Measurements from ENCODE around the gene PTK7. TPM values are rescaled to one million over a fixed set of nuclear protein-coding genes. Genes with fewer than 3 reads are reported as not detected.

Gene PTK7
- total RNA-seq, 1 experiment from 2014 or later = 105 TPM

- CTCF ChIA-PET = no interaction called here
- DNase-seq (ENCODE audit: low read depth, low spot score) = no peak
- intact Hi-C loops (cut with micrococcal nuclease) = no loop called here
- Histone ChIP-seq H4K20me1 (ENCODE audit: insufficient read depth) (no peaks in the 10 kb centered on the region), H3K9ac (ENCODE audit: low read length) (no peak overlapping the region), H3K4me3 (replicated peaks in 1 of 2; ENCODE audit: low read depth in 1 of 2, low read length in 2 of 2) (no peak overlapping the region), H3K27me3 (ENCODE audit: insufficient read depth, low read length) (no peaks in the 10 kb centered on the region), H3K4me1 (ENCODE audit: control insufficient read depth in 1 of 2, insufficient read depth in 2 of 2, low read length in 2 of 2) (no peaks in the 10 kb centered on the region), H3K27ac (ENCODE audit: low read depth, low read length) (no peak overlapping the region), H3K4me2 (ENCODE audit: low read length) (no peak overlapping the region), H3K9me3 (ENCODE audit: control insufficient read depth in 1 of 2, insufficient read depth in 1 of 2, low read depth in 1 of 2, low read length in 2 of 2) (no peaks in the 10 kb centered on the region), H3K36me3 (ENCODE audit: control insufficient read depth in 1 of 2, insufficient read depth in 2 of 2, low read length in 2 of 2) (peaks cover 9% of the 10 kb centered on the region in 2 experiments), H3K9me2 (ENCODE audit: insufficient read depth) (no peaks in the 10 kb centered on the region), H2AFZ (ENCODE audit: low read depth, low read length, poor library complexity, severe bottlenecking) (no peak overlapping the region), H3K79me2 (ENCODE audit: insufficient read depth, low read length) (no peaks in the 10 kb centered on the region)
- RAD21 ChIA-PET (ENCODE audit: low non-redundant PET in 1 of 2, low total read pairs in 2 of 2, uncharacterized antibody in 2 of 2, unreplicated experiment in 2 of 2) = no interaction called here
- POLR2A ChIA-PET = no interaction called here
- no peak for TF ChIP-seq REST (IDR thresholded peaks at IDR 0.05; ENCODE audit: low read depth)
- no peak for TF ChIP-seq ELF1 (IDR thresholded peaks at IDR 0.05; ENCODE audit: borderline replicate concordance, low read depth)
- no peak for TF ChIP-seq ZBTB33 (IDR thresholded peaks at IDR 0.05; ENCODE audit: extremely low read depth, insufficient replicate concordance, low read length)
- no TSS peak for BruUV-seq (replicated peaks)
- no peak for ATAC-seq
Measured at GRCh38 chr6:43037706-43038105, 38.4 kb upstream of the PTK7 start.
